GM18505 (cell line): ENCODE measurements around the gene PUDP.
"Not testable (repeated sequence)": the region's sequence is repeated elsewhere in the genome, so short reads cannot be mapped to it uniquely, and the experiment has no call there.

ENCODE experiments used
- ATAC-seq: cut with Tn5 transposase; IDR thresholded peaks from one replicate; pipeline ENCODE4 v1.9.1; 2021; ENCODE audit not compliant: unreplicated experiment
- POLR2A ChIP-seq: IDR thresholded peaks from 4 replicates; pipeline ENCODE4 v1.6.1; 2011; ENCODE audit warnings: borderline replicate concordance; ENCODE audit not compliant: insufficient read depth, insufficient read length; ENCODE audit errors: extremely low read depth

The PUDP gene

GRCh38 chrX:7147978-7148854 is at the start of gene PUDP:
PUDP (minus strand) TSS chrX:7148153; CDS start chrX:7148113, 40 bp downstream.
- peak; percentile 84 for ATAC-seq
- TF ChIP-seq POLR2A = peak; percentile 75

DNA sequence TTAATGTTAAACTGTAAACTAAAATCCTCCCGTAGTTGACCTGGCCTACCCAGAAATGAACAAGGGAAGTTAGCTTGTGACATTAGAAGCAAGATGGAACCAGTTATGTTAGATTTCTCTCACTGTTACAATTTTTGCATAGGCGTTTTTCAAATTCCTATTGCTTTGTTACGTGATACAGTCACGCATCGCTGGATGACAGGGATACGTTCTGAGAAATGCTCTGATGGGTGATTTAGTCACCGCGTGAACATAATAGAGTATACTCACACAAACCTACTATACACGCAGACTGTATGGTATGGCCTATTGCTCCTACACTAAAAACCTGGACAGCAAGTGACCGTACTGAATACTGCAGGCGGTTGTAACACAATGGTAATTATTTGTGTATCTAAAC is 46.7 kb upstream of the PUDP start:
- ATAC-seq = no peak
- no peak for TF ChIP-seq POLR2A

DNA sequence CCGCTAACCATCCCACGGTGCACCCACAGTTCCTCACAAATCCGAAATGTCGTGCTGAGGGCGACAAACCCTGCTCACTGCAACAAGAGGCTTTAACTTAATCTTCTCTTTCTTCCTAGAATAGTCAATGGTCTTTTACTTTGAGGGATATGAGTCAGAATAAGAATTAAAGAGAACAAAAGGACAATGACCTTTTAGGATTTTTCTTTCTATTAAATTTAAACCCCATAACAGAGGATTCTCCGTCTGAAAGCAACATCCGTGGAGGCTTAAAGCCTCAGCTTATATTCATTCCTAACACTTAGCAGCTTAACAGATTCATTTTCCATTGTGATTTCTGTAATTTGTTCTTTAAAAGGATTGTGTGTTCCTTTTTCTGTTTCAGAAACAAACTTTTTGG is 44.9 kb upstream of the PUDP start:
- no peak for TF ChIP-seq POLR2A
- ATAC-seq = no peak

GRCh38 chrX:7191681-7192110 is 43.7 kb upstream of the PUDP start:
- no peak for ATAC-seq
- TF ChIP-seq POLR2A = no peak

DNA sequence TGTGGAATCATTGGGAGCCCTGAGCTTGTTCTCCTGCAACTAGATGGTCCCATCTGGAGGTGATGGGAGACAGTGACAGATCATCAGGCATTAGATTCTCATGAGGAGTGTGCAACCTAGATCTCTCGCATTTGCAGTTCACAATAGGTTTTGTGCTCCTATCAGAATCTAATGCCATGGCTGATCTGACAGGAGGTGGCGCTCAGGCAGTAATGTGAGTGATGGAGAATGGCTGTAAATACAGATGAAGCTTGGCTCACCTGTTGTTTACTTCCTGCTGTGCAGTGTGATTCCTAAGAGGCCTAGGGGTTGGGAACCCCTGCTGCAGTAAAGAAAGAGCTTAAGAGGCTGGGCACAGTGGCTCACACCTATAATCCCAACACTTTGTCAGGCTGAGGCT is 42.2 kb upstream of the PUDP start:
- no peak for ATAC-seq
- TF ChIP-seq POLR2A = no peak

- ATAC-seq = no peak
- TF ChIP-seq POLR2A = no peak
Measured at GRCh38 chrX:7188672-7189071, 40.7 kb upstream of the PUDP start.

- no peak for ATAC-seq
- TF ChIP-seq POLR2A = no peak
Measured at GRCh38 chrX:7184816-7185215, 36.9 kb upstream of the PUDP start.

DNA sequence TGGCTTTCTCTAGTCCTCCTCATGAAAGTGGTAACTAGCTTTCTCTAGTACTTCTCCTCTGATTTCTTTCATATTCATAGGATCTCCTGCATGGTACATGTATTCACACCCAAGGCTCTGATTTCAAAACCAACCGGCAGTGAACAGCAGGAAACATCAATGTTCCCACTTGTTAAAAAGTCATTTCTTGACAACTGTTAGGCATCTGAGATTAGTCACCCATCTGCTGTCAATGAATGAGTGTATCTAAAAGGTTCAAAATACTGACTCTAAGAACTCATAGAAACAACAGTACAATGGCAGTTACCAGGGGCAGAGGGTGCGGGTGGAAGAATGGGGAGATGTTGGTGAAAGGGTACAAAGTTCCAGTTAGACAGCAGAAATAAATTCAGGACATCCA is 31.5 kb upstream of the PUDP start:
- TF ChIP-seq POLR2A = no peak
- ATAC-seq = no peak

- ATAC-seq = not testable (repeated sequence)
Measured at GRCh38 chrX:7178859-7179258, 30.9 kb upstream of the PUDP start.

GRCh38 chrX:7170898-7171297 is 22.9 kb upstream of the PUDP start:
- TF ChIP-seq POLR2A = no peak

GRCh38 chrX:7169627-7170026 is 21.7 kb upstream of the PUDP start:
- no peak for ATAC-seq
- TF ChIP-seq POLR2A = no peak

More at GRCh38 chrX:7170898-7171297, 22.9 kb upstream of the PUDP start:
- ATAC-seq = no peak

- no peak for ATAC-seq
- TF ChIP-seq POLR2A = no peak
Measured at GRCh38 chrX:7168371-7168770, 20.4 kb upstream of the PUDP start.

DNA sequence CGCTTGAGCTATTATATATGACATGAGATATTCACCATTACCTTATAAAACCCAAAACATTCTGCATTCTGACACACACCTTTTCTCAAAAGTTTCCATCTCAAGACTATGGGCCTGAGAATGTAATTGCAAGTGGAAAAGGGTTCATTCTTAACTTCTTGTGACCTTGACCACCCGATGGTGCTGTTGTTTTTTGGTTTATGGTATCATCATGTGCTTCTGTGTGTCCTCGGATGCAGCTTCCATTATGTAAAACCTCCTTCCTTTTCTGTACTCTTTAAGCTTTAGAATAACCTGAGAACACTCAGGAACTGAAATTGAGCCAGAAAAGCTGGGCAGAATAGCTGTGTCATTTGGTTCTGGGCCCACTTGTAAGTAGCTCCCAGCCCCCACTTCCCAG is 16.2 kb upstream of the PUDP start:
- no peak for TF ChIP-seq POLR2A
- no peak for ATAC-seq

GRCh38 chrX:7163146-7163677 is 15.3 kb upstream of the PUDP start:
- no peak for TF ChIP-seq POLR2A
- ATAC-seq = no peak
